Measurements from ENCODE around the gene TLL2.

The TLL2 gene

DNA sequence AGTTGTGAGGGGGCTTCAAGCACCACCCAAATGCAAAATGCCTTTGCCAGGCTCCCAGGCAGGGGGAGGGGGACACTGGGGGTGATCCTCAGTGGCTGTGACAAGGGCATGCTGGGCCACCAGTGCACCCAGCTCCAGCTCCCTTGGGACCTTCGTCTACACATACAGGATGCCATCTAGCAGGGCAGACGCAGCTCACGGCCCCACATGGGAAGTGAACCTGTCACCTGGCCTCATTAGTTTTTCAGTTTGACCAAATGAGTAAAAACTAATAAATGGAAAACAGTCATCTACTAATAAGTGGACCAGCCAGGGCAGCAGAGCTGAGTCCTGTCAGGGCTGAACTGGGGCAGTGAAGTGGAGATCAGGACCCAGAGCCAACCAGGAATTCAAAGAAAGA is 50.2 kb downstream of the TLL2 start:
- DNase-seq (ENCODE audit: low spot score): no peak

GRCh38 chr10:96462606-96463151 is 51.0 kb downstream of the TLL2 start:
- no peak for DNase-seq (ENCODE audit: low spot score)

- no peak for DNase-seq (ENCODE audit: low spot score)
Observed at GRCh38 chr10:96460316-96460715, 53.4 kb downstream of the TLL2 start.

GRCh38 chr10:96457341-96457740 is 56.4 kb downstream of the TLL2 start:
- no peak for DNase-seq (ENCODE audit: low spot score)

GRCh38 chr10:96456296-96456840 is 57.4 kb downstream of the TLL2 start:
- no peak for DNase-seq (ENCODE audit: low spot score)

- no peak for DNase-seq (ENCODE audit: low spot score)
Observed at GRCh38 chr10:96453856-96454583, 59.7 kb downstream of the TLL2 start.

DNA sequence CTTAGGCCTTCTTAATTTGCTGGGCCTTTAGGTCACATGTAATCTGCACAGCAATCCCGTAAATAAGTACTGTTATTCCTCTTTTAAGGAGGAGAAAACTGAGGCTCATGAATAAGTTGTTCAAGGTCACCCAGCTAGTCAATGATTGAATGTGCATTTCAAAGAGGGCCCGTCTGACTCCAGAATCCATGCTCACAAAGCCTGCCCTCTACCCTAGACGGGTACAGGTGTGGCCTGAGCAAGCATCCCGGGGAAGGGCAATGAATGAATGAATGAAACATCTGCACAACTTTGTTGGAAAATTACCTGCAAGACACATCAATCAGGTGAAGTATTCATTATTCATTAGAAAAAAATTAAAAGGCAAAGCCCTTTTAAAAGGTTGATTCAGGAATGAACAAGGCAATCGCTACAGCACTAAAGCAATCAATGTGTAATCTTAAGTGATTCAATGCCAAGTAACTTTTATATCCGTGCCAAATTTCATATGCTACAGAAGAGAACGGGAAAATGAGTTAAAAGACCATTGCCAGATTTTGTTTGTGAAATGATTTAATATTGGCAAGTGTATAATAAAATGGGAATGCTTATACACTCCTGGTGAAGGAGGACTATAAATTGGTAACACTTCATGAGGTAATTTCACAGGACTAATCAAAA is 61.1 kb downstream of the TLL2 start:
- no peak for DNase-seq (ENCODE audit: low spot score)

GRCh38 chr10:96450529-96451207 is 63.1 kb downstream of the TLL2 start:
- DNase-seq (ENCODE audit: low spot score): no peak

DNA sequence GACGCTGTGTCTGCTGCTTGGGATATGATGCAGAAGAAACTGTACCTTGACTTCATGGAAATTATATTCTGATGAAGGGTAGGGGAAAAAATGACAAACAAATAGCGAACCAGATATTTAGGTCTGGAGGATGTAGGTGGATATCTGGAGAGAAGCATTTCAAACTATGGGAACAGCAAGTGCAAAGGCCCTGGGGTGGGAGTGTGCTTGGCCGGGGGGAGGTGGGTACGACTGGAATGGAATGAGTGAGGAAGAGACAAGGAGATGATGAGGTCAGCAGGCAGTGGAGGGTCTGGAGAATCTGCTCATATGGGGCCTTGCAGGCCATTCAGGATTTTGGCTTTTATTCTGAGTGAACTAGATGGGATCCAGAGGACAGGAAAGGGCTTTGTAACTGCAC is 65.2 kb downstream of the TLL2 start:
- DNase-seq (ENCODE audit: low spot score): no peak

GRCh38 chr10:96448021-96448457 is 65.7 kb downstream of the TLL2 start:
- DNase-seq (ENCODE audit: low spot score): no peak

DNA sequence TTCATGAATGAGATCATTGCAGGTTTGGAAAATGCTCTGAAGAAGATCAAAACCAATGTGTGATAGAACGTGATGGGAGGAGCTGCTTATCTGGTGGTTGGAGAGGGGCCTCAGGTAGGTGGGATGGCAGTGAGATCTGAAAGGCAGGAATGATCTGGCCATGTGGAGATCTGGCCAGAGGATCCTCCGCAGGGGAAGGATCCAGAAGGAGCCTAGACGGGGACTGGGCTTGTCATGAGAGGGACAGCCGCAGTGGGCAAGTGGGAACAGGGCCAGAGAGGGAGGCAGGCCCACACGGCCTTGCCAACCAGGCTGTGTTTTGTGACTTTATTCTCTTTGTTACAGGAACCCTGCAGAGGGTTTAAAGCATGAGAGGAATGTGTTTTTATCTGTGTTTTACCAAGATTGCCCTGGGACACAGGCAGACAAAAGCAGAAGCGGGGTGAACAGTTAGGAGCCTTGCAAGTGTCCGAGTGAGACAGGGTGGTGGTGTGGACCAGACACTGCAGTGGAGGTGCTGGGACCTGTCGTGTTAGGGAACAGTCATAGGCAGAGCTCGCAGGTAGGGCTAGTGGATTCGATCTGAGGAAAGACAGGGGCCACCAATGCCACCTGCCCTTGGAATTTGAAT is 66.6 kb downstream of the TLL2 start:
- DNase-seq (ENCODE audit: low spot score): no peak

GRCh38 chr10:96441987-96442643 is 71.6 kb downstream of the TLL2 start:
- no peak for DNase-seq (ENCODE audit: low spot score)

DNA sequence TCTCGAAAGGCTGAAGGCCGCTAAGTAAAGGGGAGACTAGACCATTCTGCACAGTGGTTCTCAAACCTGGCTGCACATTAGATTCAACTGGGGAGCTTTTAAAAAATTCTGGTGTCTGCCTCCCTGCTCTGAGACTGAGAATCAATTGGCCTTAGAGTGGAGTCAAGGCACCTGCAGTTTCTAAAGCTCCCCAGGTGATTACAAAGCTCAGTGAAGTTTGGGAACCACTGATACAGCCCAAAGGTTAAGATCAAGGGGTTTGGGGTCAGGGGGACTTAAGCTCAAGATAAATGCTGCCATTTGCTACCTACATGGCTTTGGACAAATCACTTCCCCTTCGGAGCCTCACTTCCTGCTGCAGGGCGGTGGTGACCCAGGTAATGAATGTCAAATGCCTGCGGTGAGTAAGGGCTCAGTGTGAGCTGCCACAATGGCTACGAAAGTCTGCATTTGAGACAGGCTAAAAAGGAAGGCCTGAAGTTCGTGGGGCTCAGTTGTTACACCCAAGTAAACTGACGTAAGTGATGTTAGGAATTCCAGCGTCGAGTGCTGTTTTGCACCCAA is 72.3 kb downstream of the TLL2 start:
- DNase-seq (ENCODE audit: low spot score): no peak

DNA sequence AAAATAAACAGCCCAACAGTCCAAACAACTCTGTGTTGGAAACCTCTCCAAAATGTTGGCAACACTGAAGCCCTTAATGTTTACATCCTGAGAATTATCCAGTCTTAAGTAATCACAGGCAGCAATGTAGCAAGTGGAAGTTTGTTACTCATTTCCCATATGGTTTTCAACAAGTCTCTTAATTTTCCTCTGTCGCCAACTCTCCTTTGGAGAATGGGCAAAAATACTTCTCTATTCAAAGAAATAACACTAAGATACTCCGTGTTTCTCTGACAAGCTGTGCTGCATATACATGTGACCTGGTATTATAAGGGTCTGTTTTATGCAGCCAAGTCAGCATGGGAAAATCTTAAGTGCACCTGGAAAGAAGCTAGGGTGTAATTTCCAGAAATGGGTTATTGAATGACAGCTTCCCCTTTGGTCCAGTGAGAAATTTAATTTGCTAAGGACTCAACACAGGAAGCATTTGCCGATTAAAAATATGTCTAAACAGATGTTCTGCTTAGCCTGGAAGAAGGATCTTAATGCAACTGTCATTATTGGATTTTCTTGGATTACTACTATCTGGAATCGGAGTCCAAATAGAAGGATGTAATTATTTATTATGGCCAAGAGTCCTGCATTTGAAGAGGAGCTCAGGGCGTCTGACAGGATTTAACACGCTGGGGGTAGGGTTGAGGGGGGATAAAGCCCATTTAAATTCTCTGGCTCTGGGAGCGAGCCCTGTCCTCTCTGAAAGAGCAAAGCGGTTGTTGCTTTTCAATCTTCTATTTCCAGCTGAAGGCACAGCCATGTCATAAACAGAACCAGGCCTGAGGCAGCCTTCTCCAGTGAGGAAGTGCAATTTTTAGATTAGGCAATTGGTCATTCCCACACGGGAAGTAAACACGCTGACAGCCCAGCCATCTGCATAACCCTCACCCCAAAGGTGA is 73.1 kb downstream of the TLL2 start:
- DNase-seq (ENCODE audit: low spot score): no peak

DNA sequence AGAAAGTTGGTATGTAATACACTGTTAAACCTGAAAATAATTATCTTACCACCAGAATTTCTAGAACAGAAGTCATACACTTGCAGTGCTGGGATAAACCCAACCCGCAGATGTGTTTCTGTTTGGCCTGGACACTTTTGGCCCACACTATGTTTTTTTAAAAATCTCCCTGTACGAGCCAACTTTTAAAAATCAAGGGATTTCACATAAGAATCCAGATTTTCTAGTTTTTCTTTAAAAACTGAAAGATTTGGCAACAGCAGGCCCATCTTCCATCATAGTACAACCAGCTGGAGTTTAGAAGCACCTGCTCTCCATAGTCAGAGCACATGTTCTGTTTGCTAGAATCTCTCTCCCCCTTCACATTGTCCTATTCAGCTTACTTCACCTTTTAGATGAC is 74.0 kb downstream of the TLL2 start:
- no peak for DNase-seq (ENCODE audit: low spot score)

GRCh38 chr10:96436035-96436434 is 77.7 kb downstream of the TLL2 start:
- DNase-seq (ENCODE audit: low spot score): no peak

DNA sequence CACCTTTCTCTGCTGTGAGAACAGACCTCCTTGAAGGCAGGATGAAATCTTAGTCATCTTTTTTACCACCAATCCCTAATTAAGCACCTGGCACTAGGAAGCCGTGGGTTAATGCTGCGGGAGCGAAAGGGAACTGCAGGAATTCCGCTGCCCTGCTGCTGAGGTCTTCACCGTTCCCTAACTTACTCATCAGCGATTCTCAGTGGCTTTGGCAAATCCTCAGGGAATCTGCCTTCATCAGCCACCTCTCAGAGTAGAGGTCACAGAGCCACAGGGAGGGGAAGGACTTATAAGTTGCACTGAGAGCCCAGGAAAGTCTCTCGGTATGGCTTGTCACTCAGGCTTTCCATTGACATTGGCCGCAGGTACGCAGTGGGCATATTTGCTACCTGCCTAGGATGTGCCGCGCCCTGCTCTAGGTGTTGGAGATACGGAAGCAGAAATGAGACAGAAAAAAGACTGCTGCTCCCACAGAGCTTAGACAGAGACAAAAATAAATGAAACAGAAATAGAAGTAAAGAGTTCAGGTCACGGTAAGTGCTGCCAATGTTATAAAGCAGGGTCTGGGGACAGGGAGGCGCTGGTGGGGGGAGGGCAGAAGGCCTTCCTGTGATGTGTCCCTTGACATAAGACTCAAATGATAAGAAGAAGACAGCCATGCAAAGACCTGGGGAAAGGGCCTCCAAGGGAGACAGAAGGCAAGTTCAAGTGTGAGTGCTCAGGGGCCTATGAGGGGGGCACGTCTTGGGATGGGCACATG is 82.3 kb downstream of the TLL2 start:
- no peak for DNase-seq (ENCODE audit: low spot score)

DNA sequence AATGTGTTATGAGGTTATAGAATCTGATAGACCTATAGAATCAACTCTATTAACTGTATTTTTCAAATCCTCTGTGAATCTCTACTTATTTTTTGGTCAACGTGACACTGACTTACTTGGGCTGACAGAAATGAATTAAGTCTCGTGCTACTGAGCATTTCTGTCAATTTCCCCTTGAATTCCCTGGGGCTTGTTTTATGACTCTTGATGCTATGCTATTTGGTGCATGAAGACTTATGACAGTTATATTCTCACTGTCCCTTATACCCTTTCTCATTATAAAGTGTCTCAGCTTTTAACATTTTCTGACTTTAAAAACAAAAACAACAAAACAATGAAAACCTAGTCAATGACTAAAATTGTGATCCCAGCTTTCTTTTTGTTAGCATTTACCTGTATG is 86.4 kb downstream of the TLL2 start:
- no peak for DNase-seq (ENCODE audit: low spot score)

GRCh38 chr10:96422525-96422924 is 91.2 kb downstream of the TLL2 start:
- DNase-seq (ENCODE audit: low spot score): no peak
